Panc1 (cell line): ENCODE results near the gene ADA. TPM values are rescaled to one million over a fixed set of nuclear protein-coding genes. Genes with fewer than 3 reads are reported as not detected.

ENCODE experiments used
- ATAC-seq: fragments of 200-7000 bp; cut with Tn5 transposase; 2 replicates; pipeline ENCODE4 v1.9.1; 2020; ENCODE audit warnings: mild to moderate bottlenecking, moderate library complexity
- BruUV-seq: library from RNA; stranded (reverse); fragments of 400-500 nt; replicated peaks from 2 replicates; lab custom pipeline; 2021; lab: Mats Ljungman, UMichigan
- CTCF ChIA-PET: fragments of 300-600 bp; sonication (Branson Sonifier 250); formaldehyde crosslinking; loops from one replicate; lab custom pipeline; 2022; ENCODE audit warnings: antibody characterized with exemption; lab: Charles Lee
- POLR2A ChIA-PET: fragments of 300-600 bp; sonication (Branson Sonifier 250); formaldehyde crosslinking; loops from one replicate; lab custom pipeline; 2022; ENCODE audit warnings: antibody characterized with exemption; lab: Charles Lee
- DNase-seq: peaks from one replicate; pipeline ENCODE4 v3.0.0-alpha.2; 2010; ENCODE audit warnings: low read depth, low spot score
- H3K27ac ChIP-seq: 2 replicates; pipeline ENCODE4 v1.5.1; 2011; ENCODE audit warnings: mild to moderate bottlenecking, low read length, inconsistent platforms
- H3K27me3 ChIP-seq: fragments of 200-500 bp; sonication (Bioruptor generic); 2 replicates; pipeline ENCODE4 v1.6.0; 2014; ENCODE audit warnings: low read length, inconsistent platforms; ENCODE audit not compliant: control insufficient read depth, insufficient read depth
- H3K36me3 ChIP-seq: fragments of 200-500 bp; sonication (Bioruptor generic); 2 replicates; pipeline ENCODE4 v1.5.1; 2014; ENCODE audit warnings: inconsistent platforms, mild to moderate bottlenecking, low read length, moderate library complexity; ENCODE audit not compliant: control insufficient read depth, insufficient read depth
- H3K4me1 ChIP-seq: 2 replicates; pipeline ENCODE4 v1.5.1; 2011; ENCODE audit warnings: inconsistent platforms, mild to moderate bottlenecking, low read length, moderate library complexity; ENCODE audit not compliant: control insufficient read depth, insufficient read depth
- H3K4me3 ChIP-seq, 2 experiments: 2 replicates each; pipeline ENCODE4 v1.5.1; 2011 to 2012; ENCODE audit warnings: low read depth in 2 of 2, low read length in 2 of 2, mild to moderate bottlenecking in 2 of 2, inconsistent platforms in 1 of 2, moderate library complexity in 1 of 2
- H3K9me3 ChIP-seq: fragments of 200-500 bp; sonication (Bioruptor generic); 2 replicates; pipeline ENCODE4 v1.5.1; 2014; ENCODE audit warnings: low read depth, mild to moderate bottlenecking, inconsistent platforms, low read length, moderate library complexity; ENCODE audit not compliant: control insufficient read depth, insufficient read depth
- CTCF ChIP-seq: fragments of 450-650 bp; IDR thresholded peaks from 2 replicates; pipeline ENCODE4 v1.5.1; 2017; ENCODE audit warnings: mild to moderate bottlenecking
- POLR2AphosphoS5 ChIP-seq: IDR thresholded peaks from 2 replicates; pipeline ENCODE4 v1.6.1; 2012; ENCODE audit warnings: mild to moderate bottlenecking, low read depth, low read length, moderate library complexity
- SIN3A ChIP-seq: IDR thresholded peaks from 2 replicates; pipeline ENCODE4 v1.6.1; 2012; ENCODE audit warnings: low read depth, mild to moderate bottlenecking, low read length, moderate library complexity, borderline replicate concordance; ENCODE audit not compliant: insufficient read depth
- TCF7L2 ChIP-seq: IDR thresholded peaks from 2 replicates; pipeline ENCODE4 v1.6.1; 2011; ENCODE audit warnings: mild to moderate bottlenecking, low read depth, low read length, inconsistent platforms
- in situ Hi-C: cut with HindIII; loops from 2 replicates; pipeline ENCODE4 v1.10.0; 2016; ENCODE audit warnings: low sequenced_read_pairs, low pct_unique_long_range_greater_than_20kb
- intact Hi-C: fragments of 100-400 bp; cut with micrococcal nuclease; formaldehyde crosslinking; loops from one replicate; pipeline ENCODE4 v1.10.0; 2022; ENCODE audit not compliant: unreplicated experiment
- total RNA-seq: library from RNA; stranded (reverse); gene quantifications from one replicate; pipeline ENCODE4 v1.2.1, GENCODE V29; 2021; ENCODE audit not compliant: unreplicated experiment
- TF ChIP-seq, protein P1 (sequence below), 2 experiments: IDR thresholded peaks; 2 replicates each; pipeline ENCODE4 v1.6.1; 2011 to 2012; ENCODE audit warnings: low read depth in 2 of 2, control low read depth in 1 of 2, low read length in 1 of 2, mild to moderate bottlenecking in 1 of 2, moderate library complexity in 1 of 2; ENCODE audit not compliant: insufficient read depth in 1 of 2

Gene ADA
- total RNA-seq, 1 experiment from 2014 or later = 53.8 TPM

DNA sequence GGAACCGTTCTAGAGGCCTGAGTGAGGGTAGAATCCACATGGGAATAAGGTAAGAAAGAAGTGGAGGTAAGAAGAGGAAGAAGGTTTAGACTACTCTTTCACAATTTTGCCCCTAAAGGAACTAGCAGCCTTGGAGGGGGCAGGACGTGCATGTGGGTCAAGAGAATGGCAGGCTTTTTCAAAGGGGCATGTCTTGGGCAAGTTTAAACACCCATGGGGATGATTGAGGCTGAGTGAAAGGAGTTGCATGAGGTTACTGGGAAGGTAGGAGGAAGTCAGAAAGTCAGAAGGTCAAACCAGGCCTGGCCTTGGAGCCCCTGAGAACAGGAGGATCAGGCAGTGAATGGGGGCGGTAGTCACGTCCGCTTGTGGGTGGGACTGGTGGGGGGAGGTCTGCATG, 10.2 kb downstream of the ADA start:
- POLR2A ChIA-PET = no interaction called here
- DNase-seq = no peak

DNA sequence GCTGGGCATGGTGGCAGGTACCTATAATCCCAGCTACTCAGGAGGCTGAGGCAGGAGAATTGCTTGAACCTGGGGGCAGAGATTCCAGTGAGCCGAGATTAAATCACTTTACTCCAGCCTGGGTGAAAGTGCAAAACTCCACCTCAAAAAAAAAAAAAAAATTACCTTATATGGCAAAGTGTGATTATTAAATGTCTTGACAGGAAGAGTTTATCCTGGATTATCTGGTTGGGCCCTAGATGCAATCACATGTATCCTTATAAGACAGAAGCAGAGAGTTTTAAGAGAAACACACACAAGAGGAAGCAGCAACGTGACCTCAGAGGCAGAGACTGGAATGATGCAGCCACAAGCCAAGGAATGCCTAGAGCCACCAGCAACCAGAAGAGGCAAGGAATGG, 11.0 kb downstream of the ADA start:
- H3K4me1 ChIP-seq = peaks cover 31% of the 10 kb centered on the region
- peak overlapping the region; percentile 51 for H3K27ac ChIP-seq
- ATAC-seq = no peak
- TF ChIP-seq POLR2AphosphoS5 (no peak), CTCF (no peak), TCF7L2 (no peak), SIN3A (no peak)
- TF ChIP-seq, protein P1, sequence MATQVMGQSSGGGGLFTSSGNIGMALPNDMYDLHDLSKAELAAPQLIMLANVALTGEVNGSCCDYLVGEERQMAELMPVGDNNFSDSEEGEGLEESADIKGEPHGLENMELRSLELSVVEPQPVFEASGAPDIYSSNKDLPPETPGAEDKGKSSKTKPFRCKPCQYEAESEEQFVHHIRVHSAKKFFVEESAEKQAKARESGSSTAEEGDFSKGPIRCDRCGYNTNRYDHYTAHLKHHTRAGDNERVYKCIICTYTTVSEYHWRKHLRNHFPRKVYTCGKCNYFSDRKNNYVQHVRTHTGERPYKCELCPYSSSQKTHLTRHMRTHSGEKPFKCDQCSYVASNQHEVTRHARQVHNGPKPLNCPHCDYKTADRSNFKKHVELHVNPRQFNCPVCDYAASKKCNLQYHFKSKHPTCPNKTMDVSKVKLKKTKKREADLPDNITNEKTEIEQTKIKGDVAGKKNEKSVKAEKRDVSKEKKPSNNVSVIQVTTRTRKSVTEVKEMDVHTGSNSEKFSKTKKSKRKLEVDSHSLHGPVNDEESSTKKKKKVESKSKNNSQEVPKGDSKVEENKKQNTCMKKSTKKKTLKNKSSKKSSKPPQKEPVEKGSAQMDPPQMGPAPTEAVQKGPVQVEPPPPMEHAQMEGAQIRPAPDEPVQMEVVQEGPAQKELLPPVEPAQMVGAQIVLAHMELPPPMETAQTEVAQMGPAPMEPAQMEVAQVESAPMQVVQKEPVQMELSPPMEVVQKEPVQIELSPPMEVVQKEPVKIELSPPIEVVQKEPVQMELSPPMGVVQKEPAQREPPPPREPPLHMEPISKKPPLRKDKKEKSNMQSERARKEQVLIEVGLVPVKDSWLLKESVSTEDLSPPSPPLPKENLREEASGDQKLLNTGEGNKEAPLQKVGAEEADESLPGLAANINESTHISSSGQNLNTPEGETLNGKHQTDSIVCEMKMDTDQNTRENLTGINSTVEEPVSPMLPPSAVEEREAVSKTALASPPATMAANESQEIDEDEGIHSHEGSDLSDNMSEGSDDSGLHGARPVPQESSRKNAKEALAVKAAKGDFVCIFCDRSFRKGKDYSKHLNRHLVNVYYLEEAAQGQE (IDR thresholded peaks at IDR 0.05; ENCODE audit: insufficient read depth in 1 of 2, low read depth in 2 of 2, low read length in 1 of 2) = no peak
- H3K4me3 ChIP-seq = no peak overlapping the region
- H3K9me3 ChIP-seq = no peaks in the 10 kb centered on the region
- no TSS peak for BruUV-seq
- intact Hi-C loops = no loop called here
- in situ Hi-C loops = no loop called here
- no peak for DNase-seq
- CTCF ChIA-PET = no interaction called here
- H3K27me3 ChIP-seq = no peaks in the 10 kb centered on the region
- no peaks in the 10 kb centered on the region for H3K36me3 ChIP-seq
- POLR2A ChIA-PET = no interaction called here

More for the DNA sequence above, 10.2 kb downstream of the ADA start:
- ATAC-seq = no peak
- Histone ChIP-seq H3K9me3 (no peaks in the 10 kb centered on the region), H3K4me3 (no peak overlapping the region), H3K36me3 (no peaks in the 10 kb centered on the region), H3K27ac (peak overlapping the region; percentile 51), H3K27me3 (no peaks in the 10 kb centered on the region), H3K4me1 (peaks cover 39% of the 10 kb centered on the region)
- TSS peak; percentile 54 for BruUV-seq
- intact Hi-C loops (no loop called here), in situ Hi-C loops (no loop called here)
- CTCF ChIA-PET = no interaction called here
- TF ChIP-seq POLR2AphosphoS5 (no peak), SIN3A (no peak), TCF7L2 (no peak), CTCF (no peak)
- TF ChIP-seq, protein P1 (IDR thresholded peaks at IDR 0.05; ENCODE audit: insufficient read depth in 1 of 2, low read depth in 2 of 2, low read length in 1 of 2) = no peak
